ENCODE results near the gene COQ8A.
"Not testable (repeated sequence)": the region's sequence is repeated elsewhere in the genome, so short reads cannot be mapped to it uniquely, and the experiment has no call there.

COQ8A gene

DNA sequence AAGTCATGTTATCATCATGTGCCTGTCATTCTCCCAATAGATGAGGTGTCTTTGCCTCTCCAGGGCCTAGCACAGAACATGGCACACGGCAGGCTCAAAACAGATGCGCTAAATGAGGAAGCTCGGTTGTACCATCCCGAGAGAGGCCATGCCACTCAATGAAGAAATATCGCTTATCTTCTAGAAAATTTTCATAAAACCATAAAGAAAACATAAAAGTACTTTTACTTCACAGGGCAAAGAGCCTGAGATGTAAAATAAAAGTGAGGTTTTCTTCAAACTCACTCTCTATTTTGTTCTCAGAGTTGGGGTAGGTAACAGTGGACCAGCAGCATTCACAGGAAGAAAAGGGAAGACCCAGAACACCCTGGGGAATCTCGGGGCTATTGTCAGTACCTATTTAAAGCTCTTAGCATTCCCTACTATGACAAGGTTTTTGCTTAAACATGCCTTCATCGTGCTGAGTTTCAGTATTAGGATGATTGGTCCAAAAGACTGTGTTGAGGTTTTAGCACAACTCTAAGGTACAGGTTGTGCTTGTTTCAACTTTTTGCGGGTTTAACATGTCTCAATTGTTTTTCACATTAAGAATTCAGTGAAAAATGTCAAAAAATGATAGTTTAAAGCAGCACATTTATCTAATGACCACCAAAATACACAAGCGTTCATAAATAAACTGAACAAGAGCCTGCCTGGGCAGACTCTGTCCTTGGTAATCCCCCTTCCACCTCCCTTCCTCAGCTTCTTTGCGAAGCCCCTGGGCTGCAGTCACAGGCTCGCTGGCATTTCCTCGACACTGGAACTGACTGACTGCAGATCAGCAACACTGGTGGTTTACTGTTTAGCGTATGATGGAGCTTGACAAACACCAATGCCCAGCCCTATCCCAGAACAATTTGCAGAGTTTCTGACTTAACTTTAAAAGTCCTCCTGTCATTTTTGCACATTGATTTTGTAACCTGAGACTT is 55.6 kb downstream of the COQ8A start:
- no peak overlapping the region for H3K9ac ChIP-seq (ENCODE audit: low read length)
- H3K4me1 ChIP-seq (ENCODE audit: control insufficient read depth, insufficient read depth, low read length), result peaks cover 3% of the 10 kb centered on the region; the same call in 1 of the 2 replicates
- H3K4me3 ChIP-seq (ENCODE audit: low read depth, low read length), result no peak overlapping the region
- peaks cover 5% of the 10 kb centered on the region; the same call in 1 of the 2 replicates for H3K36me3 ChIP-seq (ENCODE audit: control insufficient read depth, insufficient read depth, low read length)
- H3K27ac ChIP-seq (ENCODE audit: low read depth, low read length), result no peak overlapping the region
- H3K9me3 ChIP-seq (ENCODE audit: control insufficient read depth, insufficient read depth, low read depth, low read length), result no peaks in the 10 kb centered on the region
- H3K27me3 ChIP-seq (ENCODE audit: control insufficient read depth, insufficient read depth, low read length), result no peaks in the 10 kb centered on the region

- not testable (repeated sequence) for H3K9ac ChIP-seq (ENCODE audit: low read length); H3K9me3 ChIP-seq (ENCODE audit: control insufficient read depth, insufficient read depth, low read depth, low read length); H3K4me3 ChIP-seq (ENCODE audit: low read depth, low read length); H3K4me1 ChIP-seq (ENCODE audit: control insufficient read depth, insufficient read depth, low read length); H3K27ac ChIP-seq (ENCODE audit: low read depth, low read length); H3K27me3 ChIP-seq (ENCODE audit: control insufficient read depth, insufficient read depth, low read length)
- peaks cover 20% of the 10 kb centered on the region for H3K36me3 ChIP-seq (ENCODE audit: control insufficient read depth, insufficient read depth, low read length)
Observed at GRCh38 chr1:226999579-226999978, 59.5 kb downstream of the COQ8A start.

DNA sequence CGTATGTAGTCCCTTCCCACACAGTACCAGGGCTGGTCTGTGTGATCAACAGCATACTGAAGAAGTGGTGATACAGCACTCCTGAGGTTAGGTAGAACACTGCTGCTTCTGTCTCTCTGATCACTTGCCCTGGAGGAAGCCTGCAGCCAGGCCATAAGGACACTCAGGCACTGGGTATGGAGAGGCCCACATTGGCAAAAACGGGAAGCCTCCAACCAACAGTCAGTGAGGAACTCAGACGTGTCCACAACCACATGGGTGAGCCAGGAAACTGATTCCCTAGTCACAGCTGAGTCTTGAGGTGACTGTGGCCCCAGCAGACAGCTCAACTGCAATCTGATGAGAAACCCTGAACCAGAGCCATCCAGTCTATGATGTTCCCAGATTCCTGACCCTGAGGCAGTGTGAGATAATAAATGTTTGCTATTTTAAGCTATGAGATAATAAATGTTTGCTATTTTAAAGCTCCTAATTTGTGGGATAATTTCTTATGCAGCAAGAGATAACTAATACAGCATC is 62.5 kb downstream of the COQ8A start:
- no peak overlapping the region for H3K4me3 ChIP-seq (ENCODE audit: low read depth, low read length)
- no peak overlapping the region for H3K9ac ChIP-seq (ENCODE audit: low read length)
- H3K9me3 ChIP-seq (ENCODE audit: control insufficient read depth, insufficient read depth, low read depth, low read length), result no peaks in the 10 kb centered on the region
- H3K27ac ChIP-seq (ENCODE audit: low read depth, low read length), result no peak overlapping the region
- H3K4me1 ChIP-seq (ENCODE audit: control insufficient read depth, insufficient read depth, low read length), result no peaks in the 10 kb centered on the region
- H3K36me3 ChIP-seq (ENCODE audit: control insufficient read depth, insufficient read depth, low read length), result peaks cover 23% of the 10 kb centered on the region
- no peaks in the 10 kb centered on the region for H3K27me3 ChIP-seq (ENCODE audit: control insufficient read depth, insufficient read depth, low read length)

GRCh38 chr1:227003165-227003564 is 63.1 kb downstream of the COQ8A start:
- Histone ChIP-seq H3K27ac (ENCODE audit: low read depth, low read length) (no peak overlapping the region), H3K27me3 (ENCODE audit: control insufficient read depth, insufficient read depth, low read length) (no peaks in the 10 kb centered on the region), H3K9me3 (ENCODE audit: control insufficient read depth, insufficient read depth, low read depth, low read length) (no peaks in the 10 kb centered on the region), H3K9ac (ENCODE audit: low read length) (no peak overlapping the region), H3K36me3 (ENCODE audit: control insufficient read depth, insufficient read depth, low read length) (peaks cover 23% of the 10 kb centered on the region), H3K4me3 (ENCODE audit: low read depth, low read length) (no peak overlapping the region), H3K4me1 (ENCODE audit: control insufficient read depth, insufficient read depth, low read length) (no peaks in the 10 kb centered on the region)

DNA sequence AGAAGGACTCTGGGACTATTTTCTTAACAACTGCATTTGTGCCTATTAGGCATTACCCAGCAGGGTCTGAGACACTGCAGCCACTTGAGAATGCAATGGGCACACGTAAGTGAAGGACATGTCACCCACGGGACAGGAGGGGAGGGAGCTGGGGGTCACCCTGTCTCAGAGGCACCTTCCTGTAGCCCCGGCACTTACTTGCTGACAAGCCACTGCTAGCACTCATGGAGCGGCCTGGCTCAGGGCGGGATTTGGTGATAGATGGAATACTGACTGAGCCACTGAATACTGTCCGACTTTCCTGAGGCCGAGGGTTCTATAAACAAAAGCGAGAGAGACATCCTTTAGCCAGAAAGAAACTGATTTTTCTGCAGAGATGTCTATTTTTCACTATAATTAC is 64.7 kb downstream of the COQ8A start:
- H3K27ac ChIP-seq (ENCODE audit: low read depth, low read length), result no peak overlapping the region
- no peaks in the 10 kb centered on the region for H3K27me3 ChIP-seq (ENCODE audit: control insufficient read depth, insufficient read depth, low read length)
- H3K9ac ChIP-seq (ENCODE audit: low read length), result no peak overlapping the region
- H3K9me3 ChIP-seq (ENCODE audit: control insufficient read depth, insufficient read depth, low read depth, low read length), result no peaks in the 10 kb centered on the region
- no peak overlapping the region for H3K4me3 ChIP-seq (ENCODE audit: low read depth, low read length)
- H3K36me3 ChIP-seq (ENCODE audit: control insufficient read depth, insufficient read depth, low read length), result peaks cover 23% of the 10 kb centered on the region
- no peaks in the 10 kb centered on the region for H3K4me1 ChIP-seq (ENCODE audit: control insufficient read depth, insufficient read depth, low read length)

- no peaks in the 10 kb centered on the region for H3K4me1 ChIP-seq (ENCODE audit: control insufficient read depth, insufficient read depth, low read length)
- H3K4me3 ChIP-seq (ENCODE audit: low read depth, low read length), result no peak overlapping the region
- no peaks in the 10 kb centered on the region for H3K9me3 ChIP-seq (ENCODE audit: control insufficient read depth, insufficient read depth, low read depth, low read length)
- H3K36me3 ChIP-seq (ENCODE audit: control insufficient read depth, insufficient read depth, low read length), result peaks cover 30% of the 10 kb centered on the region
- no peaks in the 10 kb centered on the region for H3K27me3 ChIP-seq (ENCODE audit: control insufficient read depth, insufficient read depth, low read length)
- H3K9ac ChIP-seq (ENCODE audit: low read length), result no peak overlapping the region
- no peak overlapping the region for H3K27ac ChIP-seq (ENCODE audit: low read depth, low read length)
Observed at GRCh38 chr1:227006226-227006796, 66.2 kb downstream of the COQ8A start.

DNA sequence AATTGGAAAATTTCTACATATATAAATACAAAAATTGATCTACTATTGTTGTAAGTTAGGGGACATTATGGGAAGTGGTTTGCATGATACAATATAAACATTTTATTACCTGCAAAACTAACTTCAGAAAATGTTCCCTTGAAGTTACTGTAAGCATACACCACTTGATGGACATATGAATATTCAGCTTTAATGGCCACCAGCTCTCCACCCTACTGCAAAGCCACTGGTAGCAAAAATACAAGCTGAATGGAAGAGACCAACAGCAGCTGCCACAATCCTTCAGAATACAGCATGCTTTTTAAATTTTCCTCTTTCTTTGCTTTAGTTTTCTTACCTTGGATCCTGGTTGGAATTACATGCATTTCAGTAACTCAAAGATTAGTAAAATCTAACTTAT is 69.8 kb downstream of the COQ8A start:
- H3K9ac ChIP-seq (ENCODE audit: low read length), result no peak overlapping the region
- no peaks in the 10 kb centered on the region for H3K27me3 ChIP-seq (ENCODE audit: control insufficient read depth, insufficient read depth, low read length)
- no peak overlapping the region for H3K4me3 ChIP-seq (ENCODE audit: low read depth, low read length)
- H3K4me1 ChIP-seq (ENCODE audit: control insufficient read depth, insufficient read depth, low read length), result no peaks in the 10 kb centered on the region
- H3K27ac ChIP-seq (ENCODE audit: low read depth, low read length), result no peak overlapping the region
- H3K9me3 ChIP-seq (ENCODE audit: control insufficient read depth, insufficient read depth, low read depth, low read length), result no peaks in the 10 kb centered on the region
- 0 out of 2 replicates have a peak, but pooled peaks cover 7% of the 10 kb centered on the region for H3K36me3 ChIP-seq (ENCODE audit: control insufficient read depth, insufficient read depth, low read length)

- Histone ChIP-seq H3K27ac (ENCODE audit: low read depth, low read length) (no peak overlapping the region), H3K4me3 (ENCODE audit: low read depth, low read length) (no peak overlapping the region), H3K36me3 (ENCODE audit: control insufficient read depth, insufficient read depth, low read length) (peaks cover 9% of the 10 kb centered on the region; the same call in 1 of the 2 replicates), H3K9me3 (ENCODE audit: control insufficient read depth, insufficient read depth, low read depth, low read length) (no peaks in the 10 kb centered on the region), H3K27me3 (ENCODE audit: control insufficient read depth, insufficient read depth, low read length) (no peaks in the 10 kb centered on the region), H3K4me1 (ENCODE audit: control insufficient read depth, insufficient read depth, low read length) (no peaks in the 10 kb centered on the region), H3K9ac (ENCODE audit: low read length) (no peak overlapping the region)
Observed at GRCh38 chr1:227010645-227011044, 70.6 kb downstream of the COQ8A start.

GRCh38 chr1:227016990-227017389 is 76.9 kb downstream of the COQ8A start:
- Histone ChIP-seq H3K4me1 (ENCODE audit: control insufficient read depth, insufficient read depth, low read length) (no peaks in the 10 kb centered on the region), H3K4me3 (ENCODE audit: low read depth, low read length) (no peak overlapping the region), H3K9ac (ENCODE audit: low read length) (no peak overlapping the region), H3K27me3 (ENCODE audit: control insufficient read depth, insufficient read depth, low read length) (no peaks in the 10 kb centered on the region), H3K36me3 (ENCODE audit: control insufficient read depth, insufficient read depth, low read length) (peaks cover 39% of the 10 kb centered on the region), H3K9me3 (ENCODE audit: control insufficient read depth, insufficient read depth, low read depth, low read length) (0 out of 2 replicates have a peak, but pooled peaks cover 4% of the 10 kb centered on the region), H3K27ac (ENCODE audit: low read depth, low read length) (no peak overlapping the region)

- Histone ChIP-seq H3K9ac (ENCODE audit: low read length) (no peak overlapping the region), H3K27me3 (ENCODE audit: control insufficient read depth, insufficient read depth, low read length) (no peaks in the 10 kb centered on the region), H3K27ac (ENCODE audit: low read depth, low read length) (0 out of 2 replicates have a peak overlapping the region, but pooled peaks have one; percentile 1), H3K4me3 (ENCODE audit: low read depth, low read length) (no peak overlapping the region), H3K9me3 (ENCODE audit: control insufficient read depth, insufficient read depth, low read depth, low read length) (no peaks in the 10 kb centered on the region), H3K36me3 (ENCODE audit: control insufficient read depth, insufficient read depth, low read length) (peaks cover 35% of the 10 kb centered on the region), H3K4me1 (ENCODE audit: control insufficient read depth, insufficient read depth, low read length) (peaks cover 5% of the 10 kb centered on the region; the same call in 1 of the 2 replicates)
Observed at GRCh38 chr1:227032396-227032795, 92.3 kb downstream of the COQ8A start.

- no peaks in the 10 kb centered on the region for H3K9me3 ChIP-seq (ENCODE audit: control insufficient read depth, insufficient read depth, low read depth, low read length)
- H3K4me3 ChIP-seq (ENCODE audit: low read depth, low read length), result no peak overlapping the region
- H3K27me3 ChIP-seq (ENCODE audit: control insufficient read depth, insufficient read depth, low read length), result no peaks in the 10 kb centered on the region
- no peak overlapping the region for H3K9ac ChIP-seq (ENCODE audit: low read length)
- H3K36me3 ChIP-seq (ENCODE audit: control insufficient read depth, insufficient read depth, low read length), result peaks cover 31% of the 10 kb centered on the region
- peaks cover 5% of the 10 kb centered on the region; the same call in 1 of the 2 replicates for H3K4me1 ChIP-seq (ENCODE audit: control insufficient read depth, insufficient read depth, low read length)
- H3K27ac ChIP-seq (ENCODE audit: low read depth, low read length), result no peak overlapping the region
Observed at GRCh38 chr1:227033880-227034279, 93.8 kb downstream of the COQ8A start.

All from HUES6 (cell line).